Germinal center (tissue), 1 donor: ENCODE measurements around the gene CEP126.
"Not testable (repeated sequence)": the region's sequence is repeated elsewhere in the genome, so short reads cannot be mapped to it uniquely, and the experiment has no call there.

Experiments used
- DNase-seq: peaks from one replicate; pipeline ENCODE4 v3.0.0; 2012; ENCODE audit warnings: mixed read lengths, low spot score

Gene CEP126

GRCh38 chr11:101929294-101929915 is 14.6 kb downstream of the CEP126 start:
- DNase-seq: no peak

GRCh38 chr11:101931692-101932091 is 16.9 kb downstream of the CEP126 start:
- no peak for DNase-seq

- no peak for DNase-seq
Measured at GRCh38 chr11:101940901-101941520, 26.2 kb downstream of the CEP126 start.

DNA sequence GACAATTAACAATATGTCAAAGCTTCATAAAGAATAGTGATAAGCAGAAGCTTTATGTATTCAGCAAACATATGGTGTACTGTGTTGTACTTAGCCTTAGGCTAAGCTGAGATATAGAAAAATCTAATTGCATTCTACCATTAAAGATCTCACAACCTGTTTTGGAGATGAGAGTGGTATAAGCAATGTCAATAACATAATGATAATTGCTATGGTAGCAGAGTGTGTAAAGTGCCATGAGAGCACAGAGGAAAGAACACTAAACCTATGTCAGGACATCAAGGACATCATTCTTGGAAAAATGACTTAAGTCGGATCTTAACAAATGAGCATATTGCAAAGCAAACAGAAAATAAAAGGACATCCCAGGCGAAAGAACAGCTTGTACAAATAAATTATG is 30.1 kb downstream of the CEP126 start:
- DNase-seq: no peak

DNA sequence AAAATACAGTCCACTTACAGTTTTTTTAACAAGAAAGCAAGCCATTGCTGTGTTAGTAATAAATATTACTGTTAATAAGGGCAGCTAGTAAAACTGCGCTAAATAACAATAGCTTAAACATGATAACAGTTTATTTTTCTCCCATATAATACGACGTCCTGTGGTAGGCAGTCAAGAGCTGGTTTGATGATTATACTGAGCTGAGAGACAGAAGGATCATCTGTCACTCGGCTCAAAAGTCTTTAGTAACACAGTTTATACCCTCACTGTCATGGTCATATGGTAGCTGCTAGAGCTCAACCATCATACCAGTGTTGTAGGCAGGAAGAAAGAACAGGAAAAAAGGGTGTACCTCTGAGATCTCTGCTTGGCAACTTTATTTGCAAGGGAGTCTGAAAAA is 30.6 kb downstream of the CEP126 start:
- no peak for DNase-seq

DNA sequence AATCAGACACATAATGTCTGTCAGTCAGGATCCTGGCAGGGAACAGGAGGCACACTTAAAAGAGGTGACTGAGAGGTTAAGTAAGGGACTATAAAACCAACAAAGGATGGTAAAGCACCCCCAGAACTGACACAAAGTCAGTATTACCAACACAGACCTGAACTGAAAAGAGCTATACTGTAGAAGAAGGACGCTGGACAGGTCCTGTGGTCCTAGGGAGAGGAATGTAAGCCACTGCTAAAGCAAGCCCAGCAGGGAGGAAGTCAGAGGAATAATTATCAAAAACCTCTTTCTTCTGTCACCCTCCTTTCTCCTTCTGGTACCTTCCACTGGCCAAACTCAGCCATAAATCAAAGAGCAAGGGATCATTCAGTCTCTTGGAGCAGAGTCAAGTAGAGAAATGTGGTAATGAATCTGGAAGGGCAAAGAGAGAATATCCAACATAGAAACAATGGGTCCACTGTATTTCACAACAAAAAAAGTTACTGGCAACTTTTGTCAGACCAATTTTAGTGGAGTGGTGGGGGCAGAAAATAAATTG is 34.9 kb downstream of the CEP126 start:
- DNase-seq: no peak

DNA sequence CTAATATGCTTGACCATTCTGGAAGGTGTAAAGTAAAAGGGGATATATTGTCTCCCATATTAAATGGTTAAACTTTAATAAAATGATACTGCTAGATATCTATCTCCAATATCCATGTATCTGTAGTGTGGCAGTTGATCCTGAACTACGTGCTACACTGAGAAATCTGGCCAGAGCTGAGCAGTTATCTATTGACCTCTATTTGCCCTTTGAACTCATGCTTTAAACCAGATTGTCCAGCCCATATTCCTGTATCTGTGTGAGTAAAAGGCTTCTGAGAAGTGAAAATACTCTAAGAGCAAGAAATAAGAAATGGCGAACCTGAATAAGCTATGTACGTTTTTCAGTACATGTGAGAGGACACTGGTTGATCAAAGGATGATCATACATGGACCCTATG is 40.5 kb downstream of the CEP126 start:
- DNase-seq: no peak

- no peak for DNase-seq
Measured at GRCh38 chr11:101955701-101956100, 40.9 kb downstream of the CEP126 start.

GRCh38 chr11:101960231-101960630 is 45.4 kb downstream of the CEP126 start:
- DNase-seq: no peak

GRCh38 chr11:101964200-101964599 is 49.4 kb downstream of the CEP126 start:
- DNase-seq: not testable (repeated sequence)

- DNase-seq: no peak
Measured at GRCh38 chr11:101974255-101974654, 59.4 kb downstream of the CEP126 start.

DNA sequence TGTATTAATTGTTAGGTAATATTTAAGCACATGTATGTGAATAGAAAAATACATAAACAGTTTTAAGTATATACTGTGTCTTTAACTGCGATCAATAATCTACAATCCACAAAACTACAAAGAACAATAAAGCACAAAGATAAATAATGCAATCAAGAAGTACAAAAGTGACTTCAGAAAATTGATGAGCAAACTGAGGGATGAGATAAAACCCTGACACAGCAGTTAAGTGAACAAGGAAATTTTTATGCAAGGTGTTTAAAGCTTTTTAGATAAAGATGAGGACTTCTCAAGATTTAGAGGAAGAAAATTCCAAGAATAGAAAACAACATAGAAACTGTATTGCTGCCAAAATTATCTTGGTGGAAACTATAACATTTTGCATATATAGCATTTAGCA is 60.0 kb downstream of the CEP126 start:
- DNase-seq: no peak

GRCh38 chr11:101975734-101976133 is 60.9 kb downstream of the CEP126 start:
- DNase-seq: no peak

DNA sequence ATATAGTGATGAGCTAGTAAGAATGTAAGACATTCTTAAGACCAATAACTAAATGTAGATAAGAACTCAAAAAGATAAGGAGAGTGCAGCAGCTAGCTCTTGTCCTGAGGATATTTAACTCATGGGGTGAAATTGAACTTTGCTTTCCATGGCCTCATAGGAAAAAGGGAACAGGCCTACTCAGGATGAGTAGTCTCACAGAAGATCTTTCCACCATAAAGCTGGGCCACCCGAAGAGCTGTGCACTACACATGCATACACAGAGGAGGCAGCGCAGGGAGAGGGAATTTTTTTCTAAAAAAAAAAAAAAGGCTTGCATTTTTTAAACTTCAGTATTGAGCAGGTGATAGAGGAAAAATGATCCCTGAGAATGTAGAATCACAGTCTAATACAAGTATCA is 72.6 kb downstream of the CEP126 start:
- DNase-seq: no peak

GRCh38 chr11:101993172-101993571 is 78.4 kb downstream of the CEP126 start:
- DNase-seq: no peak

- DNase-seq: not testable (repeated sequence)
Measured at GRCh38 chr11:101994052-101994469, 79.3 kb downstream of the CEP126 start.

DNA sequence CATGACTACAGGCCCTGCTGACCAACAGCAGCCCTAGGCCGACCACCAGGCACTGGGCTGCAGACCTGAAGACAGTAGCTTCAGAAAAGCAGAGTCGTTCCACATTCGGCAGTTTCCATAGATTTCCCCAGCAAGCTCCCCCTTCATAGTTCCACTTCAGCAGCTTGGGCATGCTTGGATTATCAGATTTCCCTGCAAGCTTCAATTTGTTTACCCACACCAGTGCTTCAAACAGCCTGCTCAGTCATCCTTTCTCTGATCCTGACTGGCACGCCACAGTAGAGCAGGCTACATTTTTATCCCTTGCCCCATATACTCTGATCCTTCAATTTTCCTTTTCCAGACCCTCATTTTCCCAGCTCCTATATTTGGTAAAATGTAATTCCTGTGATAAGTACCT is 81.3 kb downstream of the CEP126 start:
- DNase-seq: no peak

- DNase-seq: no peak
Measured at GRCh38 chr11:102001657-102002338, 87.0 kb downstream of the CEP126 start.

DNA sequence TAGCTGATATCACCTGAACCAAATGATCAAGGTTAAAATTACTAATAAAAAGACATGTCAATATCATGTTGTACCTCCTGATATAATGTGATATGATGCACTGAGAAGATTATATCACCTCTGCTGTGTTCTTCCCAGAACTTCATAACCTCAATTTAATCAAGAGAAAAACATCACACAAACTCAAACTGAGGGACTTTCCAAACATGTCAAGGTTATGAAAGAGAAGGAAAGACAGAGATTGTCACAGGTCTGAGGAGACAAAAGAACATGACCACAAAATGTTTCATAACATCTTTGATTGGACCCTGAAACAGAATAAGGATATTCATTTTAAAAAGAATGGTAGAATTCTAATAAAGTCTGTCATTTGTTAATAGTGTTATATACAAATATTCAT is 89.4 kb downstream of the CEP126 start:
- no peak for DNase-seq

DNA sequence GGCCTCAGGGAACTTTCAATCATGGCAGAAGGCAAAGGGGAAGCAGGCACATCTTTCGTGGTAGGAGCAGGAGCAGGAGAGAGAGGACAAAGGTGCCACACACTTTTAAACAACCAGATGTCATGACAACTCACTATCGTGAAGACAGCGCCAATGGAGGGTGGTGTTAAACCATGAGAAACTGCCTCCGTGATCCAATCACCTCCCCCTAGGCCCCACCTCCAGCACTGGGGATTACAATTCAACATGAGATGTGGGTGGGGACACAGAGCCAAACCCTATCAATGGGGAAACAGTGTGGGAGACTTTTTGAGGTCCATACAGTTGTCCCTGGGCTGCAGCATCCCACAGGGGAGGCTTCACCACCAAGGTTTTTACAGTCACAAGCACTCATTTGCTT is 90.5 kb downstream of the CEP126 start:
- DNase-seq: no peak

GRCh38 chr11:102006835-102007566 is 92.2 kb downstream of the CEP126 start:
- no peak for DNase-seq
